ENCODE data around the gene CACFD1.

CACFD1 gene

GRCh38 chr9:133512253-133513213 lies 52.8 kb downstream of the CACFD1 start:
- TF ChIP-seq CTCF (IDR thresholded peaks at IDR 0.05; ENCODE audit: control insufficient read depth, extremely low read depth, insufficient read depth) = no peak
- H3K4me3 ChIP-seq (ENCODE audit: low read depth, low read length) = no peak overlapping the region
- DNase-seq (ENCODE audit: low read depth) = no peak

- no peak overlapping the region for H3K4me3 ChIP-seq (ENCODE audit: low read depth, low read length)
- no peak for TF ChIP-seq CTCF (IDR thresholded peaks at IDR 0.05; ENCODE audit: control insufficient read depth, extremely low read depth, insufficient read depth)
- no peak for DNase-seq (ENCODE audit: low read depth)
These were observed 53.7 kb downstream of the CACFD1 start for GRCh38 chr9:133513214-133514100.

- DNase-seq (ENCODE audit: low read depth) = no peak
- H3K4me3 ChIP-seq (ENCODE audit: low read depth, low read length) = no peak overlapping the region
- no peak for TF ChIP-seq CTCF (IDR thresholded peaks at IDR 0.05; ENCODE audit: control insufficient read depth, extremely low read depth, insufficient read depth)
These were observed 54.9 kb downstream of the CACFD1 start for GRCh38 chr9:133514460-133515239.

- DNase-seq (ENCODE audit: low read depth) = no peak
- TF ChIP-seq CTCF (IDR thresholded peaks at IDR 0.05; ENCODE audit: control insufficient read depth, extremely low read depth, insufficient read depth) = no peak
- no peak overlapping the region for H3K4me3 ChIP-seq (ENCODE audit: low read depth, low read length)
These were observed 55.4 kb downstream of the CACFD1 start for GRCh38 chr9:133515240-133515610.

GRCh38 chr9:133515615-133516255 lies 56.0 kb downstream of the CACFD1 start:
- no peak for DNase-seq (ENCODE audit: low read depth)
- no peak for TF ChIP-seq CTCF (IDR thresholded peaks at IDR 0.05; ENCODE audit: control insufficient read depth, extremely low read depth, insufficient read depth)
- H3K4me3 ChIP-seq (ENCODE audit: low read depth, low read length) = no peak overlapping the region
